Measurements from ENCODE around the gene TUSC2. TPM values are rescaled to one million over a fixed set of nuclear protein-coding genes. Genes with fewer than 3 reads are reported as not detected.
A peak's percentile ranks its signal among the peaks of the same experiment; 100 is the strongest.

The TUSC2 gene
- total and polyA plus RNA-seq, 2 of the 13 experiments (the other 11 are each of a cell fraction or from before 2014, with no cell fraction given): 36.7 to 39.1 TPM

DNA sequence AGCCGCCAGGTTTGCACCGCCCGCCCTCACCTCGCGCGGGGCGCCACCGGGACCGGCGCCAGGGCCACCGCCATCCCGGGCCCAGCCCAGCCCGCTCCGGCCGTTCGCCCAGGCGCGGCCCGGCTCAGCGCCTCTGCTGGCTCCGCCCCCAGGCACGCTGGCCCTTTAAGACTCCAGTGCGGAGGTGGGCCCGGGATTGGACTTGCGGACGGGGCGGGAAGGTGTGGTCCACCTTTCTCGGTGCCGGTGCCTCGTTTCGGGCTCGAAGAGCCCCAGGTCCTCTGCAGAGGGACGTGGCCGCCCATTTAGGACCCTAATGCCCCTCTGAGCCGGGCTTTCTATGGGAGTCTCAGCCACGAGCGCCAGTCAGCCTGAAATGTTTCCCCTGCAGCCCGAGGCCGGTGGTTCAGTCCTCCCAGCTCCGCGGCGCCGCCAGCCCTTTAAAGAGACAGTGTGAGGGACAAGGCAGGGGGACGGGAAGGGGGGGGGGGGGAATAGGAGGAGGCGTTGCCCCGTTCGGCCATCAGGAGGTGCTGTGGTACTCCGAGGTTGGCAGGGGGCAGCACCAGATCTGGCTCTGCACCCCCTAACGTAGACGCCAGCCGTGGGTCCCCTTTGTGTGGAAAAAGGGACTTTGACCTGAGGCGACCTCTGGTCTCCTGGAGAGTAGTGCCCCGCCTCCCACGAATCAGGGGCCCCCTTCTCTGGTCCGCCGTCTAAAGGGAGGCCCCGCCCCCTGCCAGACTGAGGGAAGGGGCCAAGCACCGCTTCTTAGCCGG lies 6.5 kb downstream of the TUSC2 start (continued):
- TF ChIP-seq, protein P1, sequence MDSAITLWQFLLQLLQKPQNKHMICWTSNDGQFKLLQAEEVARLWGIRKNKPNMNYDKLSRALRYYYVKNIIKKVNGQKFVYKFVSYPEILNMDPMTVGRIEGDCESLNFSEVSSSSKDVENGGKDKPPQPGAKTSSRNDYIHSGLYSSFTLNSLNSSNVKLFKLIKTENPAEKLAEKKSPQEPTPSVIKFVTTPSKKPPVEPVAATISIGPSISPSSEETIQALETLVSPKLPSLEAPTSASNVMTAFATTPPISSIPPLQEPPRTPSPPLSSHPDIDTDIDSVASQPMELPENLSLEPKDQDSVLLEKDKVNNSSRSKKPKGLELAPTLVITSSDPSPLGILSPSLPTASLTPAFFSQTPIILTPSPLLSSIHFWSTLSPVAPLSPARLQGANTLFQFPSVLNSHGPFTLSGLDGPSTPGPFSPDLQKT (CRISPR knock-in tag; IDR thresholded peaks at IDR 0.05; ENCODE audit: borderline replicate concordance): no peak
- TF ChIP-seq, protein P2, sequence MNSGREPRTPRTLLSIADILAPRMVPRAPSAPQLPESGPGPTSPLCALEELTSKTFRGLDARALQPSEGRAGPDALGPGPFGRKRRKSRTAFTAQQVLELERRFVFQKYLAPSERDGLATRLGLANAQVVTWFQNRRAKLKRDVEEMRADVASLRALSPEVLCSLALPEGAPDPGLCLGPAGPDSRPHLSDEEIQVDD (CRISPR knock-in tag; IDR thresholded peaks at IDR 0.05; ENCODE audit: borderline replicate concordance): no peak
- TF ChIP-seq ZNF282 (IDR thresholded peaks at IDR 0.05; ENCODE audit: partially characterized antibody): no peak
- TF ChIP-seq, protein P3, sequence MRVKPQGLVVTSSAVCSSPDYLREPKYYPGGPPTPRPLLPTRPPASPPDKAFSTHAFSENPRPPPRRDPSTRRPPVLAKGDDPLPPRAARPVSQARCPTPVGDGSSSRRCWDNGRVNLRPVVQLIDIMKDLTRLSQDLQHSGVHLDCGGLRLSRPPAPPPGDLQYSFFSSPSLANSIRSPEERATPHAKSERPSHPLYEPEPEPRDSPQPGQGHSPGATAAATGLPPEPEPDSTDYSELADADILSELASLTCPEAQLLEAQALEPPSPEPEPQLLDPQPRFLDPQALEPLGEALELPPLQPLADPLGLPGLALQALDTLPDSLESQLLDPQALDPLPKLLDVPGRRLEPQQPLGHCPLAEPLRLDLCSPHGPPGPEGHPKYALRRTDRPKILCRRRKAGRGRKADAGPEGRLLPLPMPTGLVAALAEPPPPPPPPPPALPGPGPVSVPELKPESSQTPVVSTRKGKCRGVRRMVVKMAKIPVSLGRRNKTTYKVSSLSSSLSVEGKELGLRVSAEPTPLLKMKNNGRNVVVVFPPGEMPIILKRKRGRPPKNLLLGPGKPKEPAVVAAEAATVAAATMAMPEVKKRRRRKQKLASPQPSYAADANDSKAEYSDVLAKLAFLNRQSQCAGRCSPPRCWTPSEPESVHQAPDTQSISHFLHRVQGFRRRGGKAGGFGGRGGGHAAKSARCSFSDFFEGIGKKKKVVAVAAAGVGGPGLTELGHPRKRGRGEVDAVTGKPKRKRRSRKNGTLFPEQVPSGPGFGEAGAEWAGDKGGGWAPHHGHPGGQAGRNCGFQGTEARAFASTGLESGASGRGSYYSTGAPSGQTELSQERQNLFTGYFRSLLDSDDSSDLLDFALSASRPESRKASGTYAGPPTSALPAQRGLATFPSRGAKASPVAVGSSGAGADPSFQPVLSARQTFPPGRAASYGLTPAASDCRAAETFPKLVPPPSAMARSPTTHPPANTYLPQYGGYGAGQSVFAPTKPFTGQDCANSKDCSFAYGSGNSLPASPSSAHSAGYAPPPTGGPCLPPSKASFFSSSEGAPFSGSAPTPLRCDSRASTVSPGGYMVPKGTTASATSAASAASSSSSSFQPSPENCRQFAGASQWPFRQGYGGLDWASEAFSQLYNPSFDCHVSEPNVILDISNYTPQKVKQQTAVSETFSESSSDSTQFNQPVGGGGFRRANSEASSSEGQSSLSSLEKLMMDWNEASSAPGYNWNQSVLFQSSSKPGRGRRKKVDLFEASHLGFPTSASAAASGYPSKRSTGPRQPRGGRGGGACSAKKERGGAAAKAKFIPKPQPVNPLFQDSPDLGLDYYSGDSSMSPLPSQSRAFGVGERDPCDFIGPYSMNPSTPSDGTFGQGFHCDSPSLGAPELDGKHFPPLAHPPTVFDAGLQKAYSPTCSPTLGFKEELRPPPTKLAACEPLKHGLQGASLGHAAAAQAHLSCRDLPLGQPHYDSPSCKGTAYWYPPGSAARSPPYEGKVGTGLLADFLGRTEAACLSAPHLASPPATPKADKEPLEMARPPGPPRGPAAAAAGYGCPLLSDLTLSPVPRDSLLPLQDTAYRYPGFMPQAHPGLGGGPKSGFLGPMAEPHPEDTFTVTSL (CRISPR knock-in tag; IDR thresholded peaks at IDR 0.05; ENCODE audit: borderline replicate concordance): no peak
- TF ChIP-seq, protein P4, sequence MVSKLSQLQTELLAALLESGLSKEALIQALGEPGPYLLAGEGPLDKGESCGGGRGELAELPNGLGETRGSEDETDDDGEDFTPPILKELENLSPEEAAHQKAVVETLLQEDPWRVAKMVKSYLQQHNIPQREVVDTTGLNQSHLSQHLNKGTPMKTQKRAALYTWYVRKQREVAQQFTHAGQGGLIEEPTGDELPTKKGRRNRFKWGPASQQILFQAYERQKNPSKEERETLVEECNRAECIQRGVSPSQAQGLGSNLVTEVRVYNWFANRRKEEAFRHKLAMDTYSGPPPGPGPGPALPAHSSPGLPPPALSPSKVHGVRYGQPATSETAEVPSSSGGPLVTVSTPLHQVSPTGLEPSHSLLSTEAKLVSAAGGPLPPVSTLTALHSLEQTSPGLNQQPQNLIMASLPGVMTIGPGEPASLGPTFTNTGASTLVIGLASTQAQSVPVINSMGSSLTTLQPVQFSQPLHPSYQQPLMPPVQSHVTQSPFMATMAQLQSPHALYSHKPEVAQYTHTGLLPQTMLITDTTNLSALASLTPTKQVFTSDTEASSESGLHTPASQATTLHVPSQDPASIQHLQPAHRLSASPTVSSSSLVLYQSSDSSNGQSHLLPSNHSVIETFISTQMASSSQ (IDR thresholded peaks at IDR 0.05; ENCODE audit: low read depth): no peak; the same call in 1 of the 2 replicates
- TF ChIP-seq, protein P4 (CRISPR knock-in tag; IDR thresholded peaks at IDR 0.05; ENCODE audit: borderline replicate concordance): peak; percentile 42; the same call in 1 of the 2 replicates
- no peak for TF ChIP-seq ZBTB21 (CRISPR knock-in tag; IDR thresholded peaks at IDR 0.05)
- TF ChIP-seq NFE2 (CRISPR knock-in tag; IDR thresholded peaks at IDR 0.05): no peak
- TF ChIP-seq, protein P5, sequence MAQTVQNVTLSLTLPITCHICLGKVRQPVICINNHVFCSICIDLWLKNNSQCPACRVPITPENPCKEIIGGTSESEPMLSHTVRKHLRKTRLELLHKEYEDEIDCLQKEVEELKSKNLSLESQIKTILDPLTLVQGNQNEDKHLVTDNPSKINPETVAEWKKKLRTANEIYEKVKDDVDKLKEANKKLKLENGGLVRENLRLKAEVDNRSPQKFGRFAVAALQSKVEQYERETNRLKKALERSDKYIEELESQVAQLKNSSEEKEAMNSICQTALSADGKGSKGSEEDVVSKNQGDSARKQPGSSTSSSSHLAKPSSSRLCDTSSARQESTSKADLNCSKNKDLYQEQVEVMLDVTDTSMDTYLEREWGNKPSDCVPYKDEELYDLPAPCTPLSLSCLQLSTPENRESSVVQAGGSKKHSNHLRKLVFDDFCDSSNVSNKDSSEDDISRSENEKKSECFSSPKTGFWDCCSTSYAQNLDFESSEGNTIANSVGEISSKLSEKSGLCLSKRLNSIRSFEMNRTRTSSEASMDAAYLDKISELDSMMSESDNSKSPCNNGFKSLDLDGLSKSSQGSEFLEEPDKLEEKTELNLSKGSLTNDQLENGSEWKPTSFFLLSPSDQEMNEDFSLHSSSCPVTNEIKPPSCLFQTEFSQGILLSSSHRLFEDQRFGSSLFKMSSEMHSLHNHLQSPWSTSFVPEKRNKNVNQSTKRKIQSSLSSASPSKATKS (CRISPR knock-in tag; IDR thresholded peaks at IDR 0.05): no peak; the same call in 1 of the 2 replicates
- no peak for TF ChIP-seq JDP2 (CRISPR knock-in tag; IDR thresholded peaks at IDR 0.05; ENCODE audit: borderline replicate concordance)
- no peak for TF ChIP-seq ZFP82 (CRISPR knock-in tag; IDR thresholded peaks at IDR 0.05; ENCODE audit: borderline replicate concordance)
- TF ChIP-seq ZNF619 (CRISPR knock-in tag; IDR thresholded peaks at IDR 0.05): no peak
- no peak for TF ChIP-seq ZNF354B (CRISPR knock-in tag; IDR thresholded peaks at IDR 0.05)

Data from HepG2 (cell line).